Measurements from ENCODE around the gene COA1. TPM values are rescaled to one million over a fixed set of nuclear protein-coding genes. Genes with fewer than 3 reads are reported as not detected.

The COA1 gene
- total RNA-seq, 1 experiment from 2014 or later, result 85.4 TPM

DNA sequence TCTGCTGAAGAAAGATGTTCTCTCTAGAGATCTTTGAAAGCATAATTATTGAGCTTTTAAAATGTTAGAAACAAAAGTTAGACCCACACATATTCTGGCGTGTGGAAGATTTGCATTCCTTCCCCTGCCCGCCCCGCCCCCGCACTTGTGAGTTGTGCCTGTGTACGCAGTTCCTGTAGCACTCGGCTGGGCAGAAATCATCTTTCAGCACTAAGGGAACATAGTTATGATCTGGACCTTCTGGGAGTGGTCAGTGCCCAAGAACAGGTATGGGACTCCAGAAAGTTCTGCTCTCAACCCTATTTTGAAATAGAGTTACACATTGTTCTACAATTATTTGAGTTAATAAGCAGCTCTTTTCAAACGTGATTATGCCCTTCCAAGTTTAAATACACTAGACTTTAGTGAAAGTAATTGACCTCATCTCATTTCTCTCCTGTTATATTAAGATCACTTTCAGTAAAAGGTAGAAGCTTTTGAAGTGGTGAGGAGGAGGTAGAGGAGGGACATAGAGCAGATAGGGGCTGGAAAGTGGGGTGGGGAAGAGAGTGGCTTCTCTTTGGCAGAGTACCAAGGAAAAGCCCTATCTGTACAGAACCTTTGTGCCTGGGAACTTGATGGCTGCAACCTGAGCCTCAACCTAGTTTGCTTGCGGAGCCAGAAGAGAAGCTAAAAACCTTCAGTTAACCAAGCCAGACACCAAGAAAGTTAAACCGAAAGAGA is 34.9 kb upstream of the COA1 start:
- Histone ChIP-seq H3K36me3 (no peaks in the 10 kb centered on the region), H3K9me3 (replicated peaks) (no peaks in the 10 kb centered on the region), H3K27ac (no peak overlapping the region), H3K27me3 (replicated peaks) (no peaks in the 10 kb centered on the region), H3K4me1 (replicated peaks) (peaks cover 11% of the 10 kb centered on the region), H3K4me3 (no peak overlapping the region)
- DNase-seq (ENCODE audit: low read depth in 1 of 2, low spot score in 2 of 2), result peak in 1 of 2 experiments; percentile 14

DNA sequence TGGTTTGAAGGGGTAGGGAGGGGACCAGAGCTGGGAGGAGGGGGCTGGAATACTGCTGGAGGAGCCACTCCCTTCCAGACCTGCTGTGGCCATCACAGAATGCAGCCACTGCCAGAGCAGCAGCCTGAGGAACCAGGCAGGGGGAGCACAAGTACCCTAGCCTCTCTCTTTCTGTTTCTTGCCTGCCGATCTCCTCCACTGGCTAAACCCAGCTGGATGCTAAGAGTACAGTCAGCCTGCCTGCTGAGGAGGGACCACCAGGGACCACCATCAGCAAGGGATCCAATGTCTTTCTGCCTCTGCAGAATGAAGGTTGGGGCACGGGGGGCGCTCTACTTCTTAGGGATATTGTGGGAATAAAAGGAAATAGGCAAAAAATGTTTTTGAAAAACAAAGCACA is 33.9 kb upstream of the COA1 start:
- H3K27ac ChIP-seq, result no peak overlapping the region

DNA sequence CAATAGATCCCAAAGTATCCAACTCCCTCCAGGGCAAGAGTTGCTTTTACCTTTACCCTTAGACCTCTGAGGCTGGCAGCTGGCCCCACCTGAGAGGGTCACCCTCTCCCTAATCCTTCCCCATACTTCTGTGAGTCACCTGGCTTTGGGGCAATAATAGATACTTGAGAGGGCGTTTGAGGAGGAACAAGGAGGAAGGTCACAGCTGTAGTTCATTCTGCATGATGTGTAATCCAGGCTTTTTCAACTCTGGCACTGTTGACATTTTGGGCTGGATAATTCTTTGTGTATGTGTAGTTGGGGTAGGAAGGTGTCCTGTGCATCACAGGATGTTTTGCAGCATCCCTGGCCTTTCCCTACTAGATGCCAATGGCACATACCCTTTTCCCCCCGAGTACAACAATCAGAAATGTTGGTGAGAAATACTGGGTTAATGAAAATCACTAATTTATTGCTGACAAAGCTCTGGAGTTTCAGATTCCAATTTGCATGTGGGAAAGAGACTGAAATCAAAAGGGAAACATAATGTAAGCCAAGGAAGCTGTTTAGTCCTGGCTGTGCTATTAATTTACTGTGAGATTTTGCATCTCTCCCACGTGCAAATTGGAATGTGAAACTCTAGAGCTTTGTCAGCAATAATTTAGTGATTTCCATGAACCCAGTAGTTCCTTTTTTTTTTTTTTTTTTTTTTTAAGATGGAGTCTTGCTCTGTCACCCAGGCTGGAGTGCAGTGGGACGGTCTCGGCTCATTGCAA is 32.8 kb upstream of the COA1 start:
- Histone ChIP-seq H3K27ac (no peak overlapping the region), H3K4me3 (no peak overlapping the region), H3K4me1 (replicated peaks) (peaks cover 16% of the 10 kb centered on the region), H3K36me3 (no peaks in the 10 kb centered on the region; the same call in 1 of the 2 replicates), H3K27me3 (replicated peaks) (no peaks in the 10 kb centered on the region), H3K9me3 (replicated peaks) (no peaks in the 10 kb centered on the region)
- no peak for DNase-seq (ENCODE audit: low read depth in 1 of 2, low spot score in 2 of 2)

More for the DNA sequence above, 33.9 kb upstream of the COA1 start:
- Histone ChIP-seq H3K27me3 (replicated peaks) (no peaks in the 10 kb centered on the region), H3K4me1 (replicated peaks) (peaks cover 14% of the 10 kb centered on the region), H3K4me3 (no peak overlapping the region), H3K9me3 (replicated peaks) (no peaks in the 10 kb centered on the region), H3K36me3 (no peaks in the 10 kb centered on the region; the same call in 1 of the 2 replicates)
- DNase-seq (ENCODE audit: low read depth in 1 of 2, low spot score in 2 of 2), result no peak

DNA sequence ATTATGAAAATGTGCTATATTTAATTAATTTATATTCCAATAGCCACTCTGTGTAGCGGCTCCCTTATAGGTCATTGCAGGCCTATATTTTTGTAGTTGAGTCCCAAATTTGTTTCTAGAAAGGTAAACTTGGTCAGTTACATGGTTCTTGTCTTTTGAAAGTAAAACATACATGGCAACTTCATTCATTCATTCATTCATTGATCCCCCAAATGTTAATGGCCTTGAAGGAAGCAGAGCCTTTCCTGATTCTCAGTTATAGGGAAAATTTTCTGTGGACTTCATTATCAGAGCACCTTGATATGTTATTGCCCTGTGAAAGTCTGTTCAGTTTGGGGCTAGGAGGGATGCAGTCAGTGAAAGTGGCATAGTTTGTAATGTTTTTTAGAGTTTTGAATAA is 32.1 kb upstream of the COA1 start:
- H3K27ac ChIP-seq, result no peak overlapping the region
- H3K9me3 ChIP-seq (replicated peaks), result no peaks in the 10 kb centered on the region
- no peak overlapping the region for H3K4me3 ChIP-seq
- H3K4me1 ChIP-seq (replicated peaks), result peaks cover 23% of the 10 kb centered on the region
- no peaks in the 10 kb centered on the region; the same call in 1 of the 2 replicates for H3K36me3 ChIP-seq
- DNase-seq (ENCODE audit: low read depth in 1 of 2, low spot score in 2 of 2), result no peak
- H3K27me3 ChIP-seq (replicated peaks), result no peaks in the 10 kb centered on the region

DNA sequence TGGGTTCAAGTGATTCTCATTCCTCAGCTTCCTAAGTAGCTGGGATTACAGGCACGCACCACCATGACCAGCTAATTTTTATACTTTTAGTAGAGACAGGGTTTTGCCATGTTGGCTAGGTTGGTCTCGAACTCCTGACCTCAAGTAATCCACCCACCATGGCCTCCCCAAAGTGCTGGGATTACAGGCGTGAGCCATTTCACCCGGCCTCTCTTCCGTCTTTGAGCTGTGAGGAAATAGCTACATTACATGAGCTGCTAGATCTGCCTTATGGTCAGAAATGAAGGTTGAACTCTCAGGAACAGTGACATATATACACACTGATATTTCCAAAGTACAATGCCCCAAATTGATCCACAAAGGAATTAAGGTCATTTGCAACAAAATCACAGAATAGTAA is 31.5 kb upstream of the COA1 start:
- H3K4me3 ChIP-seq, result no peak overlapping the region
- DNase-seq (ENCODE audit: low read depth in 1 of 2, low spot score in 2 of 2), result no peak
- peaks cover 24% of the 10 kb centered on the region for H3K4me1 ChIP-seq (replicated peaks)
- H3K27ac ChIP-seq, result no peak overlapping the region
- H3K27me3 ChIP-seq (replicated peaks), result no peaks in the 10 kb centered on the region
- no peaks in the 10 kb centered on the region for H3K9me3 ChIP-seq (replicated peaks)
- no peaks in the 10 kb centered on the region; the same call in 1 of the 2 replicates for H3K36me3 ChIP-seq

DNA sequence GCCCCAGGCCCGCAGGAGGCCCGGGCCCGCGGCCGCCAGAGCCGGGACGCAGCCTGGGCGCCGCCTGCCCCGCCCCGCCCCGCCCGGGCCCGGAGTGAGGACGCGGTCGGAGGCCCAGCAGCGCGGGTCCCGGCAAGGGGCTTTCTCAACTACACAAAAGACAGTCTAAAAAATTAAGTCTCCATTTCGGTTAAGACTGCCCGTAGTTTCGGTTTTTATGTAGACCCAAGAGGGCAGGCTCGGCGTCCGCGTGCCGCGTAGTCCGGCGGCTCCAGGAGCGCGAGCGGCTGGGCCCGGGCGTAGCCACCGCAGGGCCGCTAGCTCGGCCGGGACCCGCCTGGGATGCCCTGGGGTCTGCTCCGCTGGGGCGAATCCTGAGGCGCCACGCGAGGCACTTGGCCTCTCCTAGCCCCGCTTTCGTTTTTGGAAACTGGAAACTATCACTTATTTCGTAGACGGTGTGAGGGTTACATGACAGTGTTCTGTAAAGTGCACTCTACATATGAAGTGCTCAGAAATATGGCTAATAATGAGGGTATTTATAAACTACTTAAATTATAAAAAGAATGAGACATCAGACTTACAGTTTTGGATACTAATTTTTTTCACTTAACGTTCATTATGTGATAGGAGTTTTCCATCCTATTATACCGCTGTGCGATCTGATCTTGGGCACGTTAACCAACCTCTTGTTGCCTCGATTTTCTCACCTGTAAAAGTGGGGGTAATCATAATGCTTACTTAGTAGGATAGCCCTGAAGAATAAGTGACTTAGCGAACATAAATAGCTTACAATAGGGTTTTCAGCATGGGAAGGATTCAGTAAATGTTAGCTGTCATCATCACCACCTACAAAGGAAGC is 29.7 kb upstream of the COA1 start:
- H3K36me3 ChIP-seq, result no peaks in the 10 kb centered on the region; the same call in 1 of the 2 replicates
- peak overlapping the region; percentile 62 for H3K4me3 ChIP-seq
- H3K9me3 ChIP-seq (replicated peaks), result no peaks in the 10 kb centered on the region
- peak; percentile 48 to 52 for DNase-seq (ENCODE audit: low read depth in 1 of 2, low spot score in 2 of 2)
- peaks cover 16% of the 10 kb centered on the region for H3K4me1 ChIP-seq (replicated peaks)
- H3K27ac ChIP-seq, result peak overlapping the region; percentile 39; the same call in 1 of the 2 replicates
- H3K27me3 ChIP-seq (replicated peaks), result no peaks in the 10 kb centered on the region

DNA sequence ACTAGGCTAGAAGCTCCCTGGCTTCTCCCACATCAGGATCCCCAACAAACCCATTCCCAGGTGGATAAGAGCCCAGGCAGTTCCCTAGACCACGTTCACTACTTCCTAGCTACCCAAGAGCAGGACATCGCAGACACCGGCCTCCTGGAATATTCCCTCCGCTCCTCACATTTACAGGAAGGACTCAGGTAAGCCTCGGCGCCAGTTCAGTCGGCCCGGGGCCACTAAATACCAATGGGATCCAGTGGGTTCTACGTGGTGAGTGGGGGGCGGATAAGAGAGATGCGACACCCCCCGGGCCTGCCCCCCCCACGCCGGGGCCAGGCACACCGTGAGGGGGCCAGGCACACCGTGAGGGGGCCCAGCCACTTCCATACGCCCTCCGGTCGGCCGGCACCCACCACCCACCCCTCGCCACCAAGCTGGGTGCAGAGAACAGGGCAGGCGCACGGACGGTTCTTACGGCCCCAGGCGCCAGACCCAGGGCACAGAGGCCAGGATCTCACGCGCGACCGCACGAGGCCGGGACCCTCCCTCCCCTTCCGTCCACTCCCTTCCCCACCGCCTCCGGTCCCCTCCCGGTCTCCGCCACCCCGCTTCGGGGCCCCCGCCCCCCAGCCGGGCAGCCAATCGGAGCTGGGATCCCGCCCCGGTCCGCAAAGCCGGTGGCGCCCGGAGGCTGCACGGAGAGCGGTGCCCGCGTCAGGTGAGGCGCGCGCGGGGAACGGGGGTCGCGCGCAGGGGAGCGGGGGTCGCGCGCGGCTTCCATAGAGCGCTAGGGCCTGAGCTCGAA is 28.9 kb upstream of the COA1 start, which contains the start of gene BLVRA:
TSS of gene BLVRA (plus strand) at position 652 of the 793 bp plus-strand sequence. CDS start 12,479 bp downstream, outside the sequence.
- Histone ChIP-seq H3K27ac (peak within 1 kb of the TSS; percentile 39; the same call in 1 of the 2 replicates), H3K4me3 (peak within 1 kb of the TSS; percentile 62), H3K36me3 (no peaks in the 10 kb centered on the region; the same call in 1 of the 2 replicates), H3K9me3 (replicated peaks) (no peaks in the 10 kb centered on the region), H3K4me1 (replicated peaks) (peaks cover 16% of the 10 kb centered on the region), H3K27me3 (replicated peaks) (no peaks in the 10 kb centered on the region)
- peak in 1 of 2 experiments; percentile 50 for DNase-seq (ENCODE audit: low read depth in 1 of 2, low spot score in 2 of 2)

DNA sequence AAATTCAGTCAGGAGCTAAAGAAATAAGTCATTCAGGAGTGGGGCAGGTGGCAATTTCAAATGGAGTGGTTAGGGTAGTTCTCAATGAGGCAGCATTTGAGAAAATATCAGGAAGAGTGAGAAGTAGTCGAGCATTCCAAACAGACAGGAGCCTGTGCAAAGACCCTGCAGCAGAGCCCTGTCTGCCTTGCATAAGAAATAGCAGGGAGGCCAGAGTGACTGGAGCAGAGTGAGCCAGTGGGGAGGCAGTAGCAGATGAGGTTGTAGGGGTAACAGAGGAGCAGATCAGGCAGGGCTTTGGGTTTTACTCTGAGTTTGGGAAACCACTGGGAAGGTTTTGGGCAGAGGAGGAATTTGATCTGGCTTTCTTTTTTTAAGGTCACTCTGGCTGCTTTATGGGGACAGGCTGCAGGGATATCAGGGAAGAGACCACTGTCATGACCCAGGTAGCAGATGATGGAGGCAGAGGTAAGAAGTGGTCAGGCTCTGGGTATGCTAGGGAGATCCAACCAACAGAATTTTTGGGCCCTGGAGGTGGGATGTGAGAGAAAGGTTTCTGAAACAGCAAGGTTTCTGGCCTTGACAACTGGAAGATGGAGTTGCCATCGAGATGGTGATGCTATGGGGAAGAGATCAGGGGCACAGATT is 27.9 kb upstream of the COA1 start:
- no peak for DNase-seq (ENCODE audit: low read depth in 1 of 2, low spot score in 2 of 2)
- H3K36me3 ChIP-seq, result no peaks in the 10 kb centered on the region; the same call in 1 of the 2 replicates
- H3K27ac ChIP-seq, result no peak overlapping the region

DNA sequence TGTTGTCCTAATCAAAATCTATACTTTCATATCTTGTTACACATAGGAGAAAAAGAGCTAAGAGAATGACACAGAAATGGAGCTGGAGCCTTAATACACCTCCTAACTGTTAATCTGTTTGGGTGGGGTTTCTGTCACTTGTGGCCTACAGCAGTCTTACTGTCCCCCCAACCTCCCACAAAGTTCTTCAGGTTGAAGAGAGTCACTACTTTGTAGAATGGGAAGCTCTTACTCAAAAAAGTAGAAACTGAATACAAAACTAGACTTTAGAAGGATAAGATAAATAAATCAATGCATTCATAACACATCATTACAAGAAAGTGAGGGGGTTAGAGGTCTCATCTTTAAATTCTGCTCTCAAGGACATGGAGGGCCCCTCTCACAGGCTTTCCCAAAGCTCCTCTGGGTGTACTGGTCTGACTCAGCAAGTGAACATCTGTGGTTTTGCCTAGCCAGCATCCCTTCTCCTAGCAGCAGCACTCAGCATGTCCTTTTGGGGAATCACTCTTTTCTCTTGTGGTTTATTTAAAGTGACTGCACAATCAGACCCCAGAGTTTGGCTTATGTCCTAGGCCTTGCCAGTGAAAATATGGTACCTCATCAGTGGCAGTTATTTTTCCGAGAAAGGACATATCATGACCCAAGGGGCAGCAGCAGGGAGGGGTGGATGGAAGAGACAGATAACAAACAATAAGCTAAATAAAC is 27.2 kb upstream of the COA1 start:
- DNase-seq (ENCODE audit: low read depth in 1 of 2, low spot score in 2 of 2), result peak in 1 of 2 experiments; percentile 46
- Histone ChIP-seq H3K27me3 (replicated peaks) (no peaks in the 10 kb centered on the region), H3K36me3 (no peaks in the 10 kb centered on the region; the same call in 1 of the 2 replicates), H3K27ac (no peak overlapping the region), H3K4me1 (replicated peaks) (peaks cover 16% of the 10 kb centered on the region), H3K4me3 (no peak overlapping the region), H3K9me3 (replicated peaks) (no peaks in the 10 kb centered on the region)

More for the DNA sequence above, 27.9 kb upstream of the COA1 start:
- Histone ChIP-seq H3K4me1 (replicated peaks) (peaks cover 16% of the 10 kb centered on the region), H3K27me3 (replicated peaks) (no peaks in the 10 kb centered on the region), H3K4me3 (no peak overlapping the region), H3K9me3 (replicated peaks) (no peaks in the 10 kb centered on the region)

DNA sequence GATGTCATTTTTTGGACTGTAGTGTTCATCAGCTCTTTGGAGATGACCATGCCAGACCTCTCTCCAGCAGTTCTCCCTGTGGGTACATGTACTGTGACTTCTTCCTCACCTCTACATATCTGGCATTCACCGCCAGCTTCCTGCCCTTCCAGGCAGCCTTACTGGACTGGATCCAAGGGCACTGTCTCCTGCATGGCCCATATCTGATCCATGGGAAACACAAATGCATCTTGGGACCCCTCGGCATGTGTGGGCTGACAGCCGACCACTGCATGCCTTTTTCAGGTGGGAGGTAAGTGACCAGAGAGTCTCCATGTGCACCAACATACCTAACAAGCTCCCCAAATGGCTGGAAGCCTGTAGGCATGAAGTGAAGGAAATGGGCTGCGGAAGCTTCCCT is 25.3 kb upstream of the COA1 start:
- no peak for DNase-seq (ENCODE audit: low read depth in 1 of 2, low spot score in 2 of 2)
- H3K36me3 ChIP-seq, result no peaks in the 10 kb centered on the region; the same call in 1 of the 2 replicates
- 0 out of 2 replicates have a peak, but pooled peaks cover 3% of the 10 kb centered on the region for H3K27me3 ChIP-seq (replicated peaks)
- H3K4me1 ChIP-seq (replicated peaks), result peaks cover 16% of the 10 kb centered on the region
- no peak overlapping the region for H3K27ac ChIP-seq
- no peaks in the 10 kb centered on the region for H3K9me3 ChIP-seq (replicated peaks)
- H3K4me3 ChIP-seq, result no peak overlapping the region

DNA sequence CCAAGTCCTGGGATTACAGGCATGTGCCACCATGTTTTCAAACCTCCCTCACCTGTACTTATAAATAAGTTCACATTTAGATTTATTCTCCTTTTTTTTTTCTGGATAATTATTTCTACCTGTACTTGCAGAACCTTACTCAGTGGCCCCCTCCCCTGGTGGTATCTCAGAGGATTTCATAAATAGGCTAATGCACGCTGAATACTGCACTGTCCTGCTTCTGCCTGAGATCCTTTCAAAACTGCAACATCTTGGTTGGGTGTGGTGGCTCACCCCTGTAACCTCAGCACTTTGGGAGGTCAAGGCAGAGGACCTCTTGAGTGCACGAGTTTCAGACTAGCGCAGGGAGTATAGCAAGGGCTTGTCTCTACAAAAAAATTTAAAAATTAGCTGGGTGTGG is 24.5 kb upstream of the COA1 start:
- Histone ChIP-seq H3K27me3 (replicated peaks) (peaks cover 3% of the 10 kb centered on the region; the same call in 1 of the 2 replicates), H3K36me3 (no peaks in the 10 kb centered on the region; the same call in 1 of the 2 replicates), H3K4me1 (replicated peaks) (peaks cover 12% of the 10 kb centered on the region), H3K9me3 (replicated peaks) (no peaks in the 10 kb centered on the region), H3K4me3 (no peak overlapping the region), H3K27ac (no peak overlapping the region)
- DNase-seq (ENCODE audit: low read depth in 1 of 2, low spot score in 2 of 2), result no peak

Data from SJSA1 (cell line).